Putamen (tissue), 1 donor: ENCODE measurements around the gene PLXDC1.

Experiments
- DNase-seq: peaks from one replicate; pipeline ENCODE4 v3.0.0-alpha.2; 2016; ENCODE audit warnings: low spot score

The PLXDC1 gene

DNA sequence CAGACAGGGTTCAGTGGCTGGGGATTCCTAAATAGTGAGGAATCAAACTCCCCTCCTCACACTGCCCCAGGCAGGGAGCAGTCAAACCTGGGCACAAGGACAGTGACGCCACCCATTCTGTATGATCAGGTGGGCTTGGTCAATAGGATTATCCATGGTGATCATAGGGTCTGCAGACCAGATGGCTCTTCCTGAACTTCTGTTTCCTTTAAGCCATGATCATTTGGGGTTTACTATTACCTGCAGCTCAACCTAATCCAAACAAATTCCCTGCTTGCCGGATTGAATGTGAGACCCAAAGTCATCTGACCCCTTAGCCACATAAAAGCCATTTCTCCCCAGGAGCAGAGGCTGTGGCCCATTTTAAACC is 54.3 kb downstream of the PLXDC1 start:
- DNase-seq = no peak

DNA sequence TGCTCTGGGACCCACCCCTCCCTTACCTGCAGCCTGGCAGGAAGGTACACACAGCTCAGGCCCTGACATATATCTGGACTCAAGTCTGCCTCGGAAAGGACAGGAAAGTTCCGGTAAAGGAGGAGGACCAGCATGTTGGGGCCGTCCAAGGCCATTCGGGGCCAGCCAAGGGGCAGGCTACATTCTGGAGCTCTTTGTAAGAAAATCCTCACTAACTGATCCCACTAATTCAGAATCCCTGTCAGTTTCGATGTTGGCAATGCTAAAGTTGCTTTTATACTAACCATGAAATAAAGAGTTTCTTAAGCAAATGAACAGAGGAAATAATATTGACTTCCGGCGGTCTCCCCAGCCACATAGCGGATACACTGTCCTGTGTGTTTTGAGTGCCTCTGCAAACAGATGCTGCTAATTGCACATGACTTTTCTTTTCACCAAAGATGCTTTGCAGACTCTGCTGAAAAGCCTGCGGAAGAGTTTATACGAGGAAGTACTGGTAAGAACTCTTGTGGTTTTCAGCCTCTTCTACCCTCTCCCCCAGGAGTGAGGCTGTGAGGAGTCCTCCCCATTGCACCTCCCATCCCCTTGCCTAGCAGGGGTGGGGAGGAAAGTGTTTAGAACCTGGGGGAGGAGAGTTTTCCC is 54.8 kb downstream of the PLXDC1 start:
- DNase-seq = no peak

DNA sequence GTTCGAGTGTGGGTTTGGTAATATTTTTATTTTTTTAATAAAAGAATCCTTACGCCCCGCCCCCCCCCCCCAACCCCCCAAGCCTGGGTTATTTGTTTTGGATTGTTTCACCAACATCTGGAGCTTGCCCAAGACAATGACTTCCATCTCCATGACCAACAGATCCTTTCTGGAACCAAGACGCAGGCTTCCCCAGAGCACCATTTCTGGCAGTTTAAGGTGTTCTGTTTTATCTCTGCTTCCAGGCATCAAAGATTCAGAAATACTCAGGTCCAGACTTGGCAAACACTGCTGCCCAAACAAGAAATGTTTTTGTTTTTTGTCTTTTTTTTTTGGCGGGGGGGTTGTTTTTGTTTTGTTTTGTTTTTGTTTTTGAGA is 56.1 kb downstream of the PLXDC1 start:
- DNase-seq = no peak

DNA sequence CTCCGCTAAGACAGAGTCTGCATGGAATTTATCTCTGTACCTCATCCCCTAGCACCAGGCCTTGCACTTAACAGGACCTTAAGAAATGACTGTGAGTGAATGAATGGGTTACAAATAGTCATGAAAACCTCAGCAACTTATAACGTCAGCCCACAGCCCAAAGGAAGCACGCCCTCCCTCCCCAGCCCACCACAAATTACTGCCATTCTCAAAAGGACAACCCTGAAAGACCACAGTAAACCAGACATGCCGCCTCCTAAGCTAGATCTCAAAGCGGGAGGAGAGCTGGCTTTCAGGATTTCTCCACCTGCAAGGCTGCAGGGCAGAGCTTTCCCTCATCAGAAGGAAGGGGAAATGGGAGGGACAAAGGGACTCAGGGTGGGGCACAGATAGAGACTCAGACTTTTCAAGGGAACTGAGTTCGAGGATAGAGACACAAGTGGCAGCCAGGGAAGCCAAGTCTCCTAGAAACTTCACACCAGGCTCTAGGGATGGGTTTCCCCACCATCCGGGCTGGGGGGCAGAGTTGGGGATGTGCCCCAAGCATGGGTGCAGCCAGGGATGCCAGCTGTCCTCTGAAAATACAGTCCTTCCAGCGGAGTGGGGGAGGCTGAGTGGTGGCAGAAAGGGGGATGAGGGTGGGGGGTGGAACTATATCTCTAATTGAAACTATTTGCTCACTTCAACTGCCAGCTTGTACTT is 56.7 kb downstream of the PLXDC1 start:
- no peak for DNase-seq

DNA sequence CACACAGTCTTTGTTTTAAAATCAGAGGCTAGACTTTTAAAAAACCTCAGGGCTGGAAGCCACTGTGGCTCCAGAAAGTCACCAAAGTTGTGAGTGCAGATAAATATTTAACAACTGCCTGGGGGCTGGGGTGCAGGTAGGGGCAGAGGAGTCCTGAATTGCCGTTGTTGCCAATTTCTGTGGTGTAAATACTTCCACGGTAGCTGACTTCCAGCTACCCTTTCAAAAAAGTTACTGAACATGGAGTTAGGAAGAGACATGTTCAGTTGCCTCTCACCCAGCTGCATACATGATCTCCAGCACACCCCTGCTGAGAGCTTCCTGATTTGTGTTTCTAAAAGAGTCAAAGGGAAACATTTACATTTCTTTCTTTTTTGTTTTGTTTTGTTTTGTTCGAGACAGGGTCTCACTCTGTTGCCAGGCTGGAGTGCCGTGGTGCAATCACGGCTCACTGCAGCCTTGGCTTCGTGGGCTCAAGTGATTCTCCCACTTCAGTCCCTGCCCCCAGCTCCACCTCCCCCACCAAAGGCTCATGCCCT is 58.7 kb downstream of the PLXDC1 start:
- DNase-seq = no peak

DNA sequence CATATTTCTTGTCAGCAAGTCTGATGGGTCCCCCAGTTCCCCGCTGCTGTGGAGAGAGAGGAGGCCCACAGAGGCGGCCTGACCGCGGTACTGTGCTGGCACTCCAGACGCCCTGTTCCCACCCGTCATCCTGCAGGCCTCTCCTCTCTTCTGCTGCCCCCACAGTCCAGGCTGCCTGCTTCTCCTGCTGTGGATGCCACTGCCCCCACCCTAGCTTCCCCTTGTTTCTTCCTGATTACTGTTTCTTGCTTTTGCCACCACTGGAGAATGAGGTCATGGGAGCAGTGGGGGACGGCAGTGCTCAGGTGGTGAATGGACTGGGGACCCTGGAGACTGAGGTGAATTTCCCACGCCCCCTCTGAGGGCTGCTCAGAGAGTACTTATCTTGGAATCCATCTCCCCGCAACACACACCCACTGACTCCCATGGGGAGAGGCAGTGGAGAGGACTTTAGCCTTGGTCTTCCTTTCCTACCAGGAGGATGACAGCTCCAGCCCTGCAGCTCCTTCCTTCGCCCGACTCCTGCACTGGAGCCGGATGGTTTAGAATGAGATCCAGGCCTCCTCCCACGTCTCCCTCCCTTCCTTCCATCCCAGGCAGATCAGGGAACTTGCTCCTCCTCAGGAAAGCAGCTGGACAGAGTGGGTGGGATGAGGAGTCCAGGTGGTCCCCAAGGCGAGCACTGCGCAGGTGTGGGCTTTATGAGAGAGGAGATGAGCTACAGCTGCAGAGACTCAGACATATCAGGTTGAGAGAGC is 60.4 kb downstream of the PLXDC1 start:
- no peak for DNase-seq

DNA sequence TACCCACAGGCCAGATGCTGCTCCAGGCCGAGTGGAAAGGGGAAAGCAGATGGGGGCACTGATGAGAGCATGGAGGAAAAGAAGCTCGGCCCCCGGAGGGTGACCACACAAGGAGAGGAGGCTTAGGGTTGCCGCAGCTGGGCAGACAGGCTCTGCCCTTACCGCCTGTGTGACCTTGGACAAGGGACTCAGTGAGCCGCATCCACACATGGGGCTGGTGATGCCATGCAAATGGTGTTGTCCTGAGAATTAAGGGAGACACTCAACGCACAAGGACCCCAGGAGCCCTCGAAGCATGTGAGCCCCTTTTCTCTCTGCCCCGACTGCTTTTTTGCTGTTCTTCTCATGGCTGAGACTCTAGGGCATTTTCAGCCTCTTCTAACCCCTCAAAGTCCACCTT is 61.0 kb downstream of the PLXDC1 start:
- DNase-seq = no peak

DNA sequence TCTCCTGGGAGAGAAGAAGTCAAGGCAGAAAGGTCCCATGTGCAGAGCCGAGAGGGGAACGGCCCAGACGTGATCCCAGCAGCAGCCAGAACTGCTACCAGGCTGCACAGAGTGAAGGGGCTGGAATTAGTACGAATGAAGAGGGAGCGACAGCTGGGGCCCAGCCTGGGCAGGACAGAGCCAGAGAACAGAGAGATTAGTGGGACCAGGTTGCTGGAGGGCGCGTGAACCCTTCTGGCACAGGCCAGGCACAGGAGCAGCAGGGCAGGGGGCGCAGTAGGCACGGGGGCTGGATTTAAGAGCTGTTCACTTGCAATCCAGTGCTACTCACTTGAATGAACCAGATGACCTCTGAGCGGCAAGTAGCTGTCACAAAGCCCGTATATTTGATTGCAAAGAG is 66.9 kb downstream of the PLXDC1 start:
- no peak for DNase-seq

DNA sequence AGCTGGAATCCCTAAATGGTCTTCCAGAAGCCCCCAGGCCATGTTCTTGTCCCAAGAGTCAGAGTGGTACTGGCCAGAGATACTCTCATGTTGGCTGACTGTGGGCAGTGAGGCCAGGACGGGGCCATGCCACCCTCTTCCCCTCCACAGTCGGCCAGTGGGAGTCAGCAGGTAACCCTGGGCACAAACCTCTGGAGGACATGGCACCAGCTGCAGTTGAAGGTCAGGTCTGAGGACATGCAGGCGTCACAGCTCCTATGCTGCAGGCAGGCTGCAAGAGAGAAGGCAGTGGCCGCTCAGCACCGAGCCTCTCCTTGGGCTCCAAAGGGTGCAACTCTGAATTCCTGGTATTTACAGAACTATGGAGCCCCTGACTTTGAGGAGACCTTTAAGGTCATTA is 68.2 kb downstream of the PLXDC1 start:
- no peak for DNase-seq

DNA sequence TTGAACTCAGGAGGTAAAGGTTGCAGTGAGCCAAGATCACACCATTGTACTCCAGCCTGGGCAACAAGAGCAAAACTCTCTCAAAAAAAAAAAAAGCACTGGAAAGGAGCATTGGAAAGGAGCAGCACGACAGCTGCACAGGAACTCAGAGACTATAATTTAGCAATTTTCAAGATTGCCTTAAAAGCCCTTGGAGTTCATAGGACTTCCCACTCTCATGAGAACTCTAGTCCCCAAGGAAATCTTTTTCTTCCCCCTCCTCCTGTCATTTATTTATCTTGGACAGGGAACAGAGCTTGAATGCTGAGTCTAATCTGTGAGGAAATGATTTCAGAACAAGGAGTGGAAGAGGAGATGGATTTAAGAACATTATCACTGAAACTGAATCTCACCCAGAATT is 69.0 kb downstream of the PLXDC1 start:
- DNase-seq = peak; percentile 37

DNA sequence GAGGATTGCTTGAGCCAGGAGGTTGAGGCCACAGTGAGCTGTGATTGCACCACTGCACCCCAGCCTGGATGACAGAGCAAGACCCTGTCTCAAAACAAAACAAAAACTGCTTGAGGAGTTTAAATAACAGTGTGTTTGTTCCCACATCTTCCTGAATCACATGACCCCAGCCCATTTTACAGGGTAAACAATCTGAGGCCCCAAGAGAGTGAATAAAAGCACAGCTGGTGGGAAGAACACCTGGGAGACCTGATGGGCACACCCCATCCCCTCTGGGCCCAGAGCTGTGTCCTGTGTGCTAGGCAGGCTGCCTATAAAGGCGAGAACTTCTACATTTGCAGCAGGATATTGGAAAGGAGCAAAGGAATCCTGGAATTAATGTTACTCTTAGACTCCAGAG is 69.6 kb downstream of the PLXDC1 start:
- no peak for DNase-seq

DNA sequence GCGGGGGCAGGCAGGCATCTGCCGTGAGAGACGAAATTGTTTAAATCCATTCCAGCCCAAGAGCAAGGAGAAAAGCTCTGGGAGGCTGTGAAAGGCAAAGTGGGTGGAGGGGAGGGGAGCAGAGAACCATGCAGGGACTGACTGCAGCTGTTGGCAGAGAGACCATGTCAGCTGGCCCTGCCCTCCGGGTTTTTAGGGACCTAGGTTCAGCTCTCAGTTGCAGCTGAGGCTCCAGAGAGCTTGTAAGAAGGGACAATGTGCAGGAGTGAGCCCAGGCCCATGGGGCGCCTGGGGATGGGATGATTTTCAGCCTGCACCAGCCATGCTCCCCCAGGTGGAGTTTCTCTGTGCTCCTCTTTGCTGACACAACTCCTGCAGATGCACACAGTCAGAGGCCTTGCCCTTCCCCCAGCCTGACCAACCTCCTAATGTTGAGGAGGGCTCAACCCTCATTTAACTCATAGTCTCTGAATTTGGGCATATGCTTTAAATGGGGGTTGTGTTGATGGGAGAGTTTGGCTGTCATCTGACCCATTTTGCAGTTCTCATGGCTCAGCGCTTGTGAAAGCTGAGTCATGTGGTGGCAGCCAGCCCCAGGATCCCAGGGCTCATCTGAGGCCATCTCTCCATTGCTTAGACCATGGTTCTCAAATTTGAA is 70.9 kb downstream of the PLXDC1 start:
- no peak for DNase-seq

DNA sequence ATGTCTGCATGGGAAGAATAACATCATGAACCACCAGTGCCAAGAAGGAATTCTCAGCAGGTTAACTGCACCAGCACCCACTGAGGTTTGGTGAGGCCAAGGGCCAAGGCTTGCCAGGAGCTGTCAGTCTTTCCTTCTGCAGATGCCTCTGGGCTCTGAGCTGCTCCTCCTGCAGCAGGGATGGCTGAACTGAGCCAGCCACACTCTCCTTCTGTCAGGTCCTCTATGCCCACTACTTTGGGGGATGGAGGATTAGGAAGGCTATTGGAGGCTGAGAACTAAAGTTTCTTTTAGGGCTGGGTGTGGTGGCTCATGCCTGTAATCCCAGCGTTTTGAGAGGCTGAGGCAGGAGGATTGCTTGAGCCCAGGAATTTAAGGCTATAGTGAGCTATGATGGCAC is 71.6 kb downstream of the PLXDC1 start:
- no peak for DNase-seq

DNA sequence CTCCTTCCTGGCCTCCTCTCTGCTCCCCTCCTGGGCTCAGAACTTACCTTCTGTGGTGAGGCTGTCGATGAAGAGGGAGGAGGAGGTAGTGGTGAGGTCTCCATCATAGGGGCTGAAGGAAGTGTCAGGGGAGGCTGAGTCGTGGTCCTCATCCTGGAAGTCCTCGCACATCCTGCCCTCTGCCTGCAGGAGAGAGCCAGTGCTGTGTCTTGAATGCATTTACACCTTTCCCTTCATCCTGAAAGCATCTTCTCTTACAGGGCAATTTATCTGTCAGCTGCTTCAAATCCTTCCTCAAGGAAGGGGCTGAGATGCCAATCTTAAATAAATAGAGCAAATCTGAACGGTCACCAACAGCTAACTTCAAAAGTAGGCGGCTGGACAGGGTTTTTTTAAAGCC is 73.6 kb downstream of the PLXDC1 start:
- no peak for DNase-seq

DNA sequence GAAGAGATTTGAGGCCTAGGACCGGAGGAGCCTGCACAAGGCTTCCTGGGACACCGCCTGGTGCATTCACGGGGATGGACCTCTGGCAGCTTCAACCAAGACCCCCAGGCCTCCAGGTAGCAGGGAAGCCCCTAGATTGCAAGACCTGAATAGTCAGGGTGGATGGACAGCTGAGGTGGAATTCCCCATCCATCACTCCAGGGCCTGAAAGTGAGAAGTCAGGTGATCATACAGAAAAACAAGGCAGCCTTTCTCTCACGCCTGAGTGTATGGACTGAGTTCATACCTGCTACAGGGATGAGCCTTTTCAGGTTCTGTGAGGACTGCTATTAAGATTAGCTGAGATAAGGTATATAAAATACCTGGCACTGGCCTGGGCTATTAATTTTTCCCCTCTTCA is 74.2 kb downstream of the PLXDC1 start:
- DNase-seq = no peak

DNA sequence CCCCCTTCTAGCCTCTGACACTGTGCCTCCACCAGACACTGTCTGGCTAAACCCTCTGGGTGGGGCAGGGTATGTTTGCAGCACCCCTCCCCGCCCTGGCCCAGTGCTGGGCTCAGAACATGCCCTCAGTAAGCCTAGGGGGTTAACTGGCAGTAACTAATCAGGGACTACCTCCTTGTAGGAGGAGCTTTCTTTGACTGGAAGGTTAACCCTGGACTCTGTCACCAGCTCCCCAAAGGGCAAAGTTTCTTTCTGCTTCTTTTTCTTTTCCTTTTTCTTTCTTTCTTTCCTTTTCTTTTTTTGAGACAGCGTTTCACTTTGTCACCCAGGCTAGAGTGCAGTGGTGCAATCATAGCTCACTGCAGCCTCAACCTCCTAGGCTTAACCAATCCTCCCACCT is 76.8 kb downstream of the PLXDC1 start:
- DNase-seq = no peak

DNA sequence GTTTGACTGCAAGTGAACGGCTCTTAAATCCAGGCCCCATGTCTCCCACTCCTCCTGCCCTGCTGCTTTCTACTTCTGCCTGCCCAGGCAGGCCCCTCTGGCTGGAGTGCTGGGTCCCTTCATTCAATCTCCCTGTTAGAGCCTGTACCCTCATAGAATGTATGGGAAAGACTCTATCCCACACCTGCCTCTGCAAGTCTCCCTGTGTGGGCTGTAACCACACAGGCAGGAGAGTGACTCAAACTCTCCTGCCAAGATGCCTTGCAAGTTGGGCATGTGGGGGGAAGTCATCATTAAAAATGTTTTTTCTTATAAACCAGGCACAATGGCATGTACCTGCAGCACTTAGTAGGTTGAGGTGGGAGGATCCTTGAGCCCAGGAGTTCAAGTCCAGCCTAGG is 77.5 kb downstream of the PLXDC1 start:
- peak; percentile 37 for DNase-seq

DNA sequence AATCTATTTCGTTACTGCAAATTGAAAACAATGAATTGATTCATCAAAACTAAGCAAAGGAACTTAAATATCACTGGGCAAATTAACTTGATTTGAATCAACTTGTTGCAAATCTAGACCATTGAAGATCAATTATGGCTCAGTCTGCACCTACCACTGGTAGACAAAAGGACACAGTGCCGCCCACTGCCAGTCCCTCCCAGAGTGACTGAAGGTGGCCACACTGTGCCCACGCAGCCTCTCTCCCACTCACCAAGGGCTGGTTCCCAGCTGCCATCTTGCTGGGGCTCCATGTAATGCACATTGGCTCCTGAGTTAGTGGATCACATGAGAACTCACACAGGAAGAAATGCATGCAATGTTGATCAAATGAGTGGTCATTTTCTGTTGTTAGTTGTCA is 78.1 kb downstream of the PLXDC1 start:
- no peak for DNase-seq

DNA sequence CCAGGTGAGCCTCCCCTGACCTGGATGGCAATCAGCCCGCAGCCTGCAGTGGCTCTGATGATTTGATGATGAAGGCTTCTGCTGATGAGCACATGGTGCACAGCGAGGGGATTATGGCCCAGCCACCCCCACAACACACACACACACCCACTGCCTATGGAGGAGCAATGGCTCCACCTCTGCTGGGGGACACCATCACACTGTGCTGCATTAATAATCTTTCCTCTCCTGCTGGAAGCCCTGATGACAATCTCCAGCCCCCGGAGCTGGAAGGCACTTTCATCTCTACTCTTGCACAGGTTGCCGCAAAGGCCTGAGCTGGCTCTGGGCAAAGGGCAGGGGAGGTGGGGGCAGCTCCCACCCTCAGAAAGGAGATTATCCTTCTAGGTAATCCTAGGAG is 79.9 kb downstream of the PLXDC1 start:
- DNase-seq = no peak

DNA sequence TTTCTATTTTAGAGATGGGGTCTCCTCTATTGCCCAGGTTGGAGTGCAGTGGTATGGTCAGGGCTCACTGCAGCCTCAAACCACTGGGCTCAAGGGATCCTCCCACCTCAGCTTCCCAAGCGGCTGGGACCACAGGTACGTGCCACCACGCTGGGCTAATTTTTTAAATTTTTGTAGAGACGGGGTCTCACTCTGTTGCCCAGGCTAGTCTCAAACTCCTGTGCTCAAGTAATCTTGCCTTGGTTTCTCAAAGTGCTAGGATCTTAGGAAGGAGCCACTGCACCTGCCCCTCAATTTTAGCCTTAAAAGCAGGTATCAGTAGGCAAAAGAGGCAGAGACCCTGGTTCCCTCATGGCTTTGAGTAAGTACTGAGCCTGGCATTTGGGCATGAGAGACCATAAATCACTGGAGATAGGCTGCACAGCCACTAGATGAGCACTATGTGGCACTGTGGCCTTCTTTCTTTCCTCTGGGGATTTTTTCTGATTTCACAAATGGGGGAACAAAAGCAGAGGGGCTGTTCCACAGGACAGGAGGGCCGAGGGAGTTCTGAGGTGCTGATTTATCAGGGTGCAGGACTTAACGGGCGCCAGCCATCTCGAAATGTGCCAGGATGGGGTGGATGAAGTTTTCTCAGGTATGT is 82.2 kb downstream of the PLXDC1 start:
- DNase-seq = no peak

DNA sequence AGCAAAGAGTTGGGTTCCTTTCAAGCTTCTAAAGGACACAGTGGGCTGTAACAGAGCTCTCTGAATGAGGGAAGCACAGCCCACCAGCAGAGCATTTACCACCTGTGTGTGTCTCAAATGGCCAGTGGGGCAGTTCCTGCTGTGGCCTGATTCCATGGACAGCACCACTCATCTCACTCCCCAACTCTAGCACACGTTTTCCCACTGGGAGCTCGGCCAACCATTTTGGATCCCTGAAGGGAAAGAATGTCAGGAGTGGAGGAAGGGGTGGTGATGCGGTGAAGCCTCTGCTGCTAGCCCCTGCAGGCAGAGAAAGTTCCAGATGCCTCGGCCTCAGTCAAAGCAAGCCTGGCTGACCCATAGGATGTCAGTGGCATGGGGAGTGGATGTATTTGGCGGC is 86.6 kb downstream of the PLXDC1 start:
- DNase-seq = no peak

DNA sequence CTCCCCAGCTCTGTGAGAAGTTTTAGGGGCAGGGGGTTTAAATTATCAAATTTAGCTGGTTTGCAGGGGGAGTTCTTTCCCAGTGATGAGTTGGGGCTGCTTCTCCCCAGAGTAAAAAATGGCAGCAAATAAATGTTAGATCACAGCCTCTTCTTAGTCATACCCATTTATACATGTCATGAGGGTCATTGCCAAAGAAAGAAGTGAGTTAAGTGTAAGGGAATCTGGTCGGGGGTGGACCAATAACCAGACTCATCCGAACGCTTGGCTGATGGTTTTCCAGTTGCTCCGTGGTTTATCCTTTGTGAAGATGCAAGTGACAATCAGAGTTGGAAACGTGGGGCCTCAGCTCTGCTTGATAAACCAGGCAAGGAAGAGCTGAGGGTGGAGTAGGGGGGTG is 87.1 kb downstream of the PLXDC1 start:
- DNase-seq = no peak
